HFF-Myc (cell line): ENCODE data around the gene SMS.

Experiments used
- DNase-seq: peaks from one replicate; pipeline ENCODE4 v3.0.0-alpha.2; 2011; ENCODE audit warnings: low read depth; ENCODE audit errors: extremely low read depth
- H3K4me3 ChIP-seq: replicated peaks from 2 replicates; pipeline ENCODE4 v1.5.1; 2011; ENCODE audit warnings: low read depth, mild to moderate bottlenecking, control low read depth, low read length
- TF ChIP-seq, protein P1 (sequence below): IDR thresholded peaks from 2 replicates; pipeline ENCODE4 v1.5.1; 2012; ENCODE audit warnings: mild to moderate bottlenecking, low read depth, low read length, control low read depth; ENCODE audit errors: missing control alignments

SMS gene

DNA sequence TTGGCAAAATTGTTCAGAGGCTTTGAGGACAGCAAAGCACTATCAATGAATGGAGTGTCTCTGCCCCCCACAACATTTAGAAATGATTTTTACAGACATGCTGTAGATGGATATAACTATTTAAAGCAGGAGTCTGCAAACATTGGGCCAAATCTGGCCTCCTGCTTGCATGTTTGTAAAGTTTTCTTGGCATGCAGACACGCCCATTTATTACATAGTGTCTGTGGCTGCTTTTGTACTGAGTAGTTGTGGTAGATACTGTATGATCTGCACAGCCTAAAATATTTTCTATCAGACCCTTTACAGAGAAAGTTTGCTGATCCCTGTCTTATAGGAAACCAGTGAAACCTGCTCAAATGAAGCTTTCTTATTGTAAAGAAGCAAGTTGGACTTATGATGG is 46.1 kb downstream of the SMS start:
- DNase-seq, result no peak
- TF ChIP-seq, protein P1, sequence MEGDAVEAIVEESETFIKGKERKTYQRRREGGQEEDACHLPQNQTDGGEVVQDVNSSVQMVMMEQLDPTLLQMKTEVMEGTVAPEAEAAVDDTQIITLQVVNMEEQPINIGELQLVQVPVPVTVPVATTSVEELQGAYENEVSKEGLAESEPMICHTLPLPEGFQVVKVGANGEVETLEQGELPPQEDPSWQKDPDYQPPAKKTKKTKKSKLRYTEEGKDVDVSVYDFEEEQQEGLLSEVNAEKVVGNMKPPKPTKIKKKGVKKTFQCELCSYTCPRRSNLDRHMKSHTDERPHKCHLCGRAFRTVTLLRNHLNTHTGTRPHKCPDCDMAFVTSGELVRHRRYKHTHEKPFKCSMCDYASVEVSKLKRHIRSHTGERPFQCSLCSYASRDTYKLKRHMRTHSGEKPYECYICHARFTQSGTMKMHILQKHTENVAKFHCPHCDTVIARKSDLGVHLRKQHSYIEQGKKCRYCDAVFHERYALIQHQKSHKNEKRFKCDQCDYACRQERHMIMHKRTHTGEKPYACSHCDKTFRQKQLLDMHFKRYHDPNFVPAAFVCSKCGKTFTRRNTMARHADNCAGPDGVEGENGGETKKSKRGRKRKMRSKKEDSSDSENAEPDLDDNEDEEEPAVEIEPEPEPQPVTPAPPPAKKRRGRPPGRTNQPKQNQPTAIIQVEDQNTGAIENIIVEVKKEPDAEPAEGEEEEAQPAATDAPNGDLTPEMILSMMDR, result no peak
- no peak overlapping the region for H3K4me3 ChIP-seq

GRCh38 chrX:21989384-21989783 is 48.9 kb downstream of the SMS start:
- H3K4me3 ChIP-seq, result no peak overlapping the region
- TF ChIP-seq, protein P1, result no peak
- no peak for DNase-seq

GRCh38 chrX:21990832-21991231 is 50.3 kb downstream of the SMS start:
- TF ChIP-seq, protein P1, result no peak
- DNase-seq, result no peak
- H3K4me3 ChIP-seq, result no peak overlapping the region

- TF ChIP-seq, protein P1, result no peak
- DNase-seq, result no peak
- H3K4me3 ChIP-seq, result no peak overlapping the region
Measured at GRCh38 chrX:21991504-21991903, 51.0 kb downstream of the SMS start.

DNA sequence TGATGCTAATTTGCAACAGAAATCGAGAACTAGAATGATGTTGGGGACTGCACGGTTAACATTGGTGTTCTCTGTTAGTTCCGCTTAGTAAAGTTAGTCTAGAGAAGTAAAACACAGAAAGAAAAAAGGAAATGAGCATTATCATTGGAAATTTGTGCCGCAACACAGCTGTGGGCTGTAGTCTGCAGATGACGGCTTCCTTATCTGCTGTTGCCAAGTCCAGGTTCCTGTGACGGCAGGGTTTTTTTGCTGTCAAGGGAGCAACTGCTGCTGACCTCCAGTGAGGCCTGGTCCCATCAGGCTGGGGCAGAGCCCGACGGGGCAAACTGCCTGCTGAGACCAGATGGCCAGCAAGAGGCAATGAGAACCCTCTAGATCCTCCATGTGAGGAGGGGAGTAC is 52.8 kb downstream of the SMS start:
- no peak for DNase-seq
- TF ChIP-seq, protein P1, result no peak
- H3K4me3 ChIP-seq, result no peak overlapping the region

- TF ChIP-seq, protein P1, result no peak
- peak; percentile 2 for DNase-seq
- H3K4me3 ChIP-seq, result no peak overlapping the region
Measured at GRCh38 chrX:21996872-21997455, 56.5 kb downstream of the SMS start.

- DNase-seq, result no peak
- TF ChIP-seq, protein P1, result no peak
- H3K4me3 ChIP-seq, result no peak overlapping the region
Measured at GRCh38 chrX:21998037-21998436, 57.5 kb downstream of the SMS start.
